Mammary epithelial cell (primary cell): ENCODE data around the gene CORO2B.

Source experiments
- CTCF ChIP-seq, 2 donors: IDR thresholded peaks in 1 of 2; conservative IDR thresholded peaks in 1 of 2; 2 replicates each; pipeline ENCODE4 v1.5.1; 2011 to 2012; ENCODE audit warnings: inconsistent platforms in 2 of 2, low read length in 2 of 2, mild to moderate bottlenecking in 2 of 2, control low read depth in 1 of 2, low read depth in 1 of 2; ENCODE audit not compliant: insufficient read depth in 1 of 2; ENCODE audit errors: extremely low read depth in 1 of 2
- EZH2 ChIP-seq: IDR thresholded peaks from 2 replicates; pipeline ENCODE4 v1.6.1; 2012; ENCODE audit warnings: low read length, inconsistent platforms, borderline replicate concordance

- TF ChIP-seq CTCF (conservative IDR thresholded peaks at IDR 0.05 in 1 of 2, IDR thresholded peaks at IDR 0.05 in 1 of 2; ENCODE audit: extremely low read depth in 1 of 2, insufficient read depth in 1 of 2, low read depth in 1 of 2, low read length in 2 of 2) = no peak
- no peak for TF ChIP-seq EZH2
Observed at GRCh38 chr15:68733666-68734065, 154.9 kb downstream of the CORO2B start.
